Measurements from ENCODE around the gene RIMS3.

DNA sequence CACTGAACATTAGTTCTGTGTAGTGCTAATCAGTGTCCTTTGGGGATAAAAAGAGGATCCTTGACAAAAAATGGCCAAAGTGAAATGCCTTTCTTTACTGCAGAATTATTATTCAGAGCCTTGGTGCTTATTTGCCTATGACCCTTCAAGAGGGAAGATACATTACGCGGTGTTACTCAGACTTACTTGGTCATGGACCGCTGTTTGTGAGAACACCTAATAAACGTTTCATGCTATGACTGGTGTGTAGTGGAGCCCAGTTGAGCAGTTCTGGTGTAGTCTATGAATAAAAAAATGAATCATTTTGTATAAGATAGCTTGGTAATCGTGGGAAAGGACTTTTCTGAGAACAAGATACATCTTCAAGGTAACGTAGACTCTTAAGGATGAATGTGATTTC lies 34.3 kb upstream of the RIMS3 start:
- TF ChIP-seq, protein P1, sequence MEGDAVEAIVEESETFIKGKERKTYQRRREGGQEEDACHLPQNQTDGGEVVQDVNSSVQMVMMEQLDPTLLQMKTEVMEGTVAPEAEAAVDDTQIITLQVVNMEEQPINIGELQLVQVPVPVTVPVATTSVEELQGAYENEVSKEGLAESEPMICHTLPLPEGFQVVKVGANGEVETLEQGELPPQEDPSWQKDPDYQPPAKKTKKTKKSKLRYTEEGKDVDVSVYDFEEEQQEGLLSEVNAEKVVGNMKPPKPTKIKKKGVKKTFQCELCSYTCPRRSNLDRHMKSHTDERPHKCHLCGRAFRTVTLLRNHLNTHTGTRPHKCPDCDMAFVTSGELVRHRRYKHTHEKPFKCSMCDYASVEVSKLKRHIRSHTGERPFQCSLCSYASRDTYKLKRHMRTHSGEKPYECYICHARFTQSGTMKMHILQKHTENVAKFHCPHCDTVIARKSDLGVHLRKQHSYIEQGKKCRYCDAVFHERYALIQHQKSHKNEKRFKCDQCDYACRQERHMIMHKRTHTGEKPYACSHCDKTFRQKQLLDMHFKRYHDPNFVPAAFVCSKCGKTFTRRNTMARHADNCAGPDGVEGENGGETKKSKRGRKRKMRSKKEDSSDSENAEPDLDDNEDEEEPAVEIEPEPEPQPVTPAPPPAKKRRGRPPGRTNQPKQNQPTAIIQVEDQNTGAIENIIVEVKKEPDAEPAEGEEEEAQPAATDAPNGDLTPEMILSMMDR (IDR thresholded peaks at IDR 0.05; ENCODE audit: insufficient read depth, low read length, poor library complexity, severe bottlenecking): no peak
- TF ChIP-seq EZH2phosphoT487 (conservative IDR thresholded peaks at IDR 0.05; ENCODE audit: low read length): no peak
